HEK293 (cell line): ENCODE results near the gene C3AR1.

ENCODE experiments used
- CTCF ChIA-PET: fragments of 350-600 bp; formaldehyde crosslinking; extraction: SDS; loops from one replicate; lab custom pipeline; 2021; ENCODE audit warnings: antibody characterized with exemption; lab: Yijun Ruan, JAX
- POLR2A ChIA-PET: fragments of 300-600 bp; formaldehyde crosslinking; extraction: SDS; loops from one replicate; lab custom pipeline; 2020; ENCODE audit warnings: antibody characterized with exemption, inconsistent platforms; lab: Yijun Ruan, JAX
- H3K27ac ChIP-seq: fragments of 200-500 bp; sonication (Bioruptor generic); 2 replicates; pipeline ENCODE4 v1.5.1; 2014; ENCODE audit warnings: low read depth, low read length, control low read depth, inconsistent platforms; ENCODE audit errors: extremely low read depth
- H3K36me3 ChIP-seq, 2 experiments: fragments of 200-500 bp in 1 of 2; sonication (Bioruptor generic) in 1 of 2; 1 replicate in 1 of 2; 2 replicates in 1 of 2; pipeline ENCODE4 v1.5.1; 2014 to 2017; ENCODE audit warnings: inconsistent platforms in 2 of 2, low read length in 2 of 2; ENCODE audit not compliant: control insufficient read depth in 2 of 2, insufficient read depth in 1 of 2
- H3K4me1 ChIP-seq: fragments of 200-500 bp; sonication (Bioruptor generic); 2 replicates; pipeline ENCODE4 v1.5.1; 2014; ENCODE audit warnings: mild to moderate bottlenecking, low read length, inconsistent platforms; ENCODE audit not compliant: control insufficient read depth, insufficient read depth
- H3K4me3 ChIP-seq: 2 replicates; pipeline ENCODE4 v1.5.1; 2011; ENCODE audit warnings: low read depth, mild to moderate bottlenecking, control low read depth, low read length, moderate library complexity
- H3K9me3 ChIP-seq: fragments of 200-500 bp; sonication (Bioruptor generic); 2 replicates; pipeline ENCODE4 v1.5.1; 2014; ENCODE audit warnings: low read depth, low read length, inconsistent platforms; ENCODE audit not compliant: control insufficient read depth, insufficient read depth
- HOXC10 ChIP-seq: sonication (generic); formaldehyde crosslinking; IDR thresholded peaks from 2 replicates; pipeline ENCODE4 v1.8.1; 2023; ENCODE audit warnings: mild to moderate bottlenecking, missing genetic modification reagents
- KLF16 ChIP-seq: fragments of 450-650 bp; formaldehyde crosslinking; IDR thresholded peaks from 2 replicates; pipeline ENCODE4 v1.5.1; 2017; ENCODE audit warnings: missing biosample characterization, missing genetic modification characterization
- SP3 ChIP-seq: fragments of 450-650 bp; formaldehyde crosslinking; IDR thresholded peaks from 2 replicates; pipeline ENCODE4 v1.5.1; 2016; ENCODE audit warnings: missing biosample characterization, missing genetic modification characterization
- YY1 ChIP-seq: fragments of 450-650 bp; formaldehyde crosslinking; IDR thresholded peaks from 2 replicates; pipeline ENCODE4 v1.5.1; 2018; ENCODE audit warnings: missing biosample characterization, missing genetic modification characterization
- ZBTB1 ChIP-seq: fragments of 450-650 bp; formaldehyde crosslinking; IDR thresholded peaks from 2 replicates; pipeline ENCODE4 v1.5.1; 2016; ENCODE audit warnings: missing biosample characterization, missing genetic modification characterization
- ZBTB7A ChIP-seq: fragments of 450-650 bp; formaldehyde crosslinking; IDR thresholded peaks from 2 replicates; pipeline ENCODE4 v1.5.1; 2016; ENCODE audit warnings: low read depth, missing biosample characterization, missing genetic modification characterization
- ZEB2 ChIP-seq: fragments of 450-650 bp; formaldehyde crosslinking; IDR thresholded peaks from 2 replicates; pipeline ENCODE4 v1.5.1; 2016; ENCODE audit warnings: missing biosample characterization, missing genetic modification characterization
- ZNF10 ChIP-seq: fragments of 450-650 bp; formaldehyde crosslinking; IDR thresholded peaks from 2 replicates; pipeline ENCODE4 v1.5.1; 2017; ENCODE audit warnings: missing biosample characterization, missing genetic modification characterization
- ZNF175 ChIP-seq: fragments of 450-650 bp; formaldehyde crosslinking; IDR thresholded peaks from 2 replicates; pipeline ENCODE4 v1.5.1; 2016; ENCODE audit warnings: missing biosample characterization, missing genetic modification characterization
- ZNF184 ChIP-seq: fragments of 450-650 bp; IDR thresholded peaks from 2 replicates; pipeline ENCODE4 v1.5.1; 2018; ENCODE audit warnings: missing biosample characterization, mild to moderate bottlenecking, missing genetic modification characterization
- ZNF221 ChIP-seq: fragments of 450-650 bp; formaldehyde crosslinking; IDR thresholded peaks from 2 replicates; pipeline ENCODE4 v1.5.1; 2017; ENCODE audit warnings: missing biosample characterization, missing genetic modification characterization, borderline replicate concordance
- ZNF324 ChIP-seq: fragments of 450-650 bp; formaldehyde crosslinking; IDR thresholded peaks from 2 replicates; pipeline ENCODE4 v1.5.1; 2016; ENCODE audit warnings: missing biosample characterization, missing genetic modification characterization
- ZNF423 ChIP-seq: fragments of 450-650 bp; formaldehyde crosslinking; IDR thresholded peaks from 2 replicates; pipeline ENCODE4 v1.5.1; 2016; ENCODE audit warnings: missing biosample characterization, missing genetic modification characterization
- ZNF530 ChIP-seq: fragments of 450-650 bp; formaldehyde crosslinking; IDR thresholded peaks from 2 replicates; pipeline ENCODE4 v1.5.1; 2016; ENCODE audit warnings: low read depth, missing biosample characterization, missing genetic modification characterization
- ZNF548 ChIP-seq: fragments of 450-650 bp; formaldehyde crosslinking; IDR thresholded peaks from 2 replicates; pipeline ENCODE4 v1.5.1; 2016; ENCODE audit warnings: missing biosample characterization, missing genetic modification characterization
- ZNF785 ChIP-seq: fragments of 450-650 bp; formaldehyde crosslinking; IDR thresholded peaks from 2 replicates; pipeline ENCODE4 v1.5.1; 2016; ENCODE audit warnings: missing biosample characterization, missing genetic modification characterization
- ZNF843 ChIP-seq: fragments of 450-650 bp; formaldehyde crosslinking; IDR thresholded peaks from 2 replicates; pipeline ENCODE4 v1.5.1; 2016; ENCODE audit warnings: missing biosample characterization, missing genetic modification characterization
- TF ChIP-seq, protein P1 (sequence below): fragments of 450-650 bp; formaldehyde crosslinking; IDR thresholded peaks from 2 replicates; pipeline ENCODE4 v1.5.1; 2016; ENCODE audit warnings: missing biosample characterization, missing genetic modification characterization, low read depth
- TF ChIP-seq, protein P2 (sequence below): fragments of 450-650 bp; formaldehyde crosslinking; IDR thresholded peaks from 2 replicates; pipeline ENCODE4 v1.5.1; 2016; ENCODE audit warnings: missing biosample characterization, missing genetic modification characterization
- TF ChIP-seq, protein P3 (sequence below): fragments of 450-650 bp; formaldehyde crosslinking; IDR thresholded peaks from 2 replicates; pipeline ENCODE4 v1.5.1; 2016; ENCODE audit warnings: missing biosample characterization, missing genetic modification characterization
- TF ChIP-seq, protein P4 (sequence below): fragments of 450-650 bp; formaldehyde crosslinking; IDR thresholded peaks from 2 replicates; pipeline ENCODE4 v1.5.1; 2016; ENCODE audit warnings: missing biosample characterization, missing genetic modification characterization, borderline replicate concordance

C3AR1 gene

DNA sequence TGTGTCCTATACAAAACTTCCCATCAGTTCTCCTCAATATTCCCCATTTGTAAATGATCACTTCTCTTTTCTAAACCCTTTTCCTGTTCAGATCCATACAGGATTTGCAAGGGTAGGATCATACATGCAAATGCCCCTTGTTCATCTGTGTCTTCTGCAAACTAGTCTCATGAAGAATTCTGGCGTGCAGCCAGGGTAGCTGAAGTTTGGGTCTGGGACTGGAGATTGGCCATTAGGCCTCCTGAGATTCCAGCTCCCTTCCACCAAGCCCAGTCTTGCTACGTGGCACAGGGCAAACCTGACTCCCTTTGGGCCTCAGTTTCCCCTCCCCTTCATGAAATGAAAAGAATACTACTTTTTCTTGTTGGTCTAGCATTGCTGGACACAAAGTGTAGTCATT lies 11.3 kb downstream of the C3AR1 start:
- Histone ChIP-seq H3K36me3 (peaks cover 10 to 28% of the 10 kb centered on the region in 2 experiments; a peak in 2 of 3 replicates), H3K9me3 (no peaks in the 10 kb centered on the region), H3K4me1 (no peaks in the 10 kb centered on the region), H3K27ac (no peak overlapping the region), H3K4me3 (no peak overlapping the region)
- ChIA-PET CTCF (interaction anchor here (1.2 to 1.4 kb wide), 2 partner anchors 9 to 23 kb away, joined by 3 to 5 read pairs; no protein-coding TSS in a partner anchor), POLR2A (no interaction called here)
- TF ChIP-seq ZNF184 (tag by site-specific recombination) (no peak), ZNF843 (tag by site-specific recombination) (no peak), ZNF785 (tag by site-specific recombination) (no peak), KLF16 (tag by site-specific recombination) (no peak), ZEB2 (tag by site-specific recombination) (no peak)
- TF ChIP-seq, protein P1, sequence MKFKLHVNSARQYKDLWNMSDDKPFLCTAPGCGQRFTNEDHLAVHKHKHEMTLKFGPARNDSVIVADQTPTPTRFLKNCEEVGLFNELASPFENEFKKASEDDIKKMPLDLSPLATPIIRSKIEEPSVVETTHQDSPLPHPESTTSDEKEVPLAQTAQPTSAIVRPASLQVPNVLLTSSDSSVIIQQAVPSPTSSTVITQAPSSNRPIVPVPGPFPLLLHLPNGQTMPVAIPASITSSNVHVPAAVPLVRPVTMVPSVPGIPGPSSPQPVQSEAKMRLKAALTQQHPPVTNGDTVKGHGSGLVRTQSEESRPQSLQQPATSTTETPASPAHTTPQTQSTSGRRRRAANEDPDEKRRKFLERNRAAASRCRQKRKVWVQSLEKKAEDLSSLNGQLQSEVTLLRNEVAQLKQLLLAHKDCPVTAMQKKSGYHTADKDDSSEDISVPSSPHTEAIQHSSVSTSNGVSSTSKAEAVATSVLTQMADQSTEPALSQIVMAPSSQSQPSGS = no peak
- TF ChIP-seq, protein P2, sequence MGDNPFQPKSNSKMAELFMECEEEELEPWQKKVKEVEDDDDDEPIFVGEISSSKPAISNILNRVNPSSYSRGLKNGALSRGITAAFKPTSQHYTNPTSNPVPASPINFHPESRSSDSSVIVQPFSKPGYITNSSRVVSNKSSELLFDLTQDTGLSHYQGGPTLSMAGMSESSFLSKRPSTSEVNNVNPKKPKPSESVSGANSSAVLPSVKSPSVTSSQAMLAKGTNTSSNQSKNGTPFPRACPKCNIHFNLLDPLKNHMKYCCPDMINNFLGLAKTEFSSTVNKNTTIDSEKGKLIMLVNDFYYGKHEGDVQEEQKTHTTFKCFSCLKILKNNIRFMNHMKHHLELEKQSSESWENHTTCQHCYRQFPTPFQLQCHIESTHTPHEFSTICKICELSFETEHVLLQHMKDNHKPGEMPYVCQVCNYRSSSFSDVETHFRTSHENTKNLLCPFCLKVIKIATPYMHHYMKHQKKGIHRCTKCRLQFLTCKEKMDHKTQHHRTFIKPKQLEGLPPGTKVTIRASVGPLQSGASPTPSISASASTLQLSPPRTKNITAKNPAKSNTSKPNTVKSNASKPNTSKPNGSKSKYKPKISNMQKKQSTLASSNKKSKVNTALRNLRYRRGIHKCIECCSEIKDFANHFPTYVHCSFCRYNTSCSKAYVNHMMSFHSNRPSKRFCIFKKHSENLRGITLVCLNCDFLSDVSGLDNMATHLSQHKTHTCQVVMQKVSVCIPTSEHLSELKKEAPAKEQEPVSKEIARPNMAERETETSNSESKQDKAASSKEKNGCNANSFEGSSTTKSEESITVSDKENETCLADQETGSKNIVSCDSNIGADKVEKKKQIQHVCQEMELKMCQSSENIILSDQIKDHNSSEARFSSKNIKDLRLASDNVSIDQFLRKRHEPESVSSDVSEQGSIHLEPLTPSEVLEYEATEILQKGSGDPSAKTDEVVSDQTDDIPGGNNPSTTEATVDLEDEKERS = no peak

DNA sequence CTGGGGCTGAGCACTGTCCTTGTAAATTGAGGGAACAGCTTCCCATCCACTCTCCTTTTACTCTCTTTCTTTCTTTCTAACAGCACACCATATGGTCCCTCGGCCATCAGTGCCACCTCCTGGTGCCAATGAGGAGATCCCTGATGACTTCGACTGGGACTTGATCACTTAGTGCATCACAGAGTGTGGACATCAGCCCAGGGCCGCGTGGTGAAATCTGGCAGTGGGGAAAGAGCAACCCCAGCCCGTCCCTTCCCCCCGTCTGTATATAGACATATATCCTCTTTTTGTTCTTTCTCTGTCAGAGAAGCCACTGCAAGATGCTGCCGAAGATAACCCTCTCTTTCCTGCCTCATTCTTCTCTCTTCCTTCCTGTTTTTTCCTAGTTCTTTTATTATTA lies 13.5 kb downstream of the C3AR1 start:
- Histone ChIP-seq H3K27ac (no peak overlapping the region), H3K4me3 (no peak overlapping the region), H3K4me1 (no peaks in the 10 kb centered on the region), H3K36me3 (peaks cover 15 to 49% of the 10 kb centered on the region in 2 experiments), H3K9me3 (no peaks in the 10 kb centered on the region)
- ChIA-PET CTCF (no interaction called here), POLR2A (no interaction called here)
- TF ChIP-seq ZNF221 (tag by site-specific recombination) (no peak), ZBTB1 (tag by site-specific recombination) (no peak), ZNF548 (tag by site-specific recombination) (no peak), ZNF324 (no peak), ZNF10 (no peak), ZBTB7A (no peak), YY1 (tag by site-specific recombination) (no peak), ZNF175 (tag by site-specific recombination) (no peak), ZNF530 (tag by site-specific recombination) (no peak), SP3 (tag by site-specific recombination) (no peak), HOXC10 (CRISPR knock-in tag) (no peak), ZNF423 (tag by site-specific recombination) (no peak)
- TF ChIP-seq, protein P2 = no peak
- TF ChIP-seq, protein P3, sequence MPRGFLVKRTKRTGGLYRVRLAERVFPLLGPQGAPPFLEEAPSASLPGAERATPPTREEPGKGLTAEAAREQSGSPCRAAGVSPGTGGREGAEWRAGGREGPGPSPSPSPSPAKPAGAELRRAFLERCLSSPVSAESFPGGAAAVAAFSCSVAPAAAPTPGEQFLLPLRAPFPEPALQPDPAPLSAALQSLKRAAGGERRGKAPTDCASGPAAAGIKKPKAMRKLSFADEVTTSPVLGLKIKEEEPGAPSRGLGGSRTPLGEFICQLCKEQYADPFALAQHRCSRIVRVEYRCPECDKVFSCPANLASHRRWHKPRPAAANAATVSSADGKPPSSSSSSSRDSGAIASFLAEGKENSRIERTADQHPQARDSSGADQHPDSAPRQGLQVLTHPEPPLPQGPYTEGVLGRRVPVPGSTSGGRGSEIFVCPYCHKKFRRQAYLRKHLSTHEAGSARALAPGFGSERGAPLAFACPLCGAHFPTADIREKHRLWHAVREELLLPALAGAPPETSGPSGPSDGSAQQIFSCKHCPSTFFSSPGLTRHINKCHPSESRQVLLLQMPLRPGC = no peak
- TF ChIP-seq, protein P4, sequence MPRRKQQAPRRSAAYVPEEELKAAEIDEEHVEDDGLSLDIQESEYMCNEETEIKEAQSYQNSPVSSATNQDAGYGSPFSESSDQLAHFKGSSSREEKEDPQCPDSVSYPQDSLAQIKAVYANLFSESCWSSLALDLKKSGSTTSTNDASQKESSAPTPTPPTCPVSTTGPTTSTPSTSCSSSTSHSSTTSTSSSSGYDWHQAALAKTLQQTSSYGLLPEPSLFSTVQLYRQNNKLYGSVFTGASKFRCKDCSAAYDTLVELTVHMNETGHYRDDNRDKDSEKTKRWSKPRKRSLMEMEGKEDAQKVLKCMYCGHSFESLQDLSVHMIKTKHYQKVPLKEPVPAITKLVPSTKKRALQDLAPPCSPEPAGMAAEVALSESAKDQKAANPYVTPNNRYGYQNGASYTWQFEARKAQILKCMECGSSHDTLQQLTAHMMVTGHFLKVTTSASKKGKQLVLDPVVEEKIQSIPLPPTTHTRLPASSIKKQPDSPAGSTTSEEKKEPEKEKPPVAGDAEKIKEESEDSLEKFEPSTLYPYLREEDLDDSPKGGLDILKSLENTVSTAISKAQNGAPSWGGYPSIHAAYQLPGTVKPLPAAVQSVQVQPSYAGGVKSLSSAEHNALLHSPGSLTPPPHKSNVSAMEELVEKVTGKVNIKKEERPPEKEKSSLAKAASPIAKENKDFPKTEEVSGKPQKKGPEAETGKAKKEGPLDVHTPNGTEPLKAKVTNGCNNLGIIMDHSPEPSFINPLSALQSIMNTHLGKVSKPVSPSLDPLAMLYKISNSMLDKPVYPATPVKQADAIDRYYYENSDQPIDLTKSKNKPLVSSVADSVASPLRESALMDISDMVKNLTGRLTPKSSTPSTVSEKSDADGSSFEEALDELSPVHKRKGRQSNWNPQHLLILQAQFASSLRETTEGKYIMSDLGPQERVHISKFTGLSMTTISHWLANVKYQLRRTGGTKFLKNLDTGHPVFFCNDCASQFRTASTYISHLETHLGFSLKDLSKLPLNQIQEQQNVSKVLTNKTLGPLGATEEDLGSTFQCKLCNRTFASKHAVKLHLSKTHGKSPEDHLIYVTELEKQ (tag by site-specific recombination) = no peak
